GM12878 (cell line): ENCODE data around the gene LRRC2. TPM values are rescaled to one million over a fixed set of nuclear protein-coding genes. Genes with fewer than 3 reads are reported as not detected.

Experiments used
- ATAC-seq: fragments of 200-7000 bp; cut with Tn5 transposase; 3 replicates; pipeline ENCODE4 v1.9.1; 2020; ENCODE audit warnings: mild to moderate bottlenecking, moderate library complexity
- BruUV-seq: library from RNA; stranded (reverse); fragments of 400-500 nt; replicated peaks from 2 replicates; lab custom pipeline; 2021; lab: Mats Ljungman, UMichigan
- CTCF ChIA-PET: fragments of 300-600 bp; sonication (Branson Sonifier 250); formaldehyde crosslinking; extraction: SDS; loops from one replicate; lab custom pipeline; 2021; ENCODE audit warnings: inconsistent platforms; lab: Yijun Ruan, JAX
- POLR2A ChIA-PET: fragments of 350-600 bp; formaldehyde crosslinking; extraction: SDS; loops from one replicate; lab custom pipeline; 2021; ENCODE audit warnings: inconsistent platforms; lab: Charles Lee
- RAD21 ChIA-PET: fragments of 300-600 bp; sonication (Branson Sonifier 250); formaldehyde crosslinking; loops from one replicate; lab custom pipeline; 2023; ENCODE audit warnings: antibody characterized with exemption; ENCODE audit not compliant: unreplicated experiment; lab: Charles Lee
- SMC1A ChIA-PET: fragments of 300-600 bp; sonication (Branson Sonifier 250); formaldehyde crosslinking; loops from one replicate; lab custom pipeline; 2023; ENCODE audit not compliant: unreplicated experiment, uncharacterized antibody; lab: Charles Lee
- DNase-seq: peaks from one replicate; pipeline ENCODE4 v3.0.0-alpha.2; 2011; ENCODE audit warnings: low read depth, low spot score
- FAIRE-seq: peaks from 3 replicates; lab custom pipeline; 2011; peaks lifted over from hg19 to GRCh38; lab: Jason Lieb, UNC
- H2AFZ ChIP-seq: 2 replicates; pipeline ENCODE4 v1.6.0; 2011; ENCODE audit warnings: low read depth, low read length, control low read depth; ENCODE audit not compliant: control insufficient read depth
- H3K27ac ChIP-seq: 2 replicates; pipeline ENCODE4 v1.5.1; 2011; ENCODE audit warnings: control low read depth; ENCODE audit not compliant: control insufficient read depth, insufficient read depth
- H3K27me3 ChIP-seq, 2 experiments: replicated peaks in 1 of 2; 2 replicates each; pipeline versions ENCODE4 v1.6.0 to v1.6.1; 2011; ENCODE audit warnings: low read length in 1 of 2; ENCODE audit not compliant: control insufficient read depth in 2 of 2, insufficient read depth in 2 of 2
- H3K36me3 ChIP-seq, 2 experiments: 2 replicates each; pipeline ENCODE4 v1.5.1; 2011; ENCODE audit warnings: low read length in 1 of 2; ENCODE audit not compliant: control insufficient read depth in 2 of 2, insufficient read depth in 2 of 2
- H3K4me1 ChIP-seq: 2 replicates; pipeline ENCODE4 v1.6.1; 2011; ENCODE audit warnings: mild to moderate bottlenecking, low read length, moderate library complexity, mixed read lengths; ENCODE audit not compliant: control insufficient read depth, insufficient read depth
- H3K4me2 ChIP-seq: 2 replicates; pipeline ENCODE4 v1.6.0; 2011; ENCODE audit warnings: control low read depth; ENCODE audit not compliant: control insufficient read depth, insufficient read depth
- H3K4me3 ChIP-seq: fragments of 200-600 bp; sonication (generic); 2 replicates; pipeline ENCODE4 v1.5.1; 2016
- H3K79me2 ChIP-seq: 2 replicates; pipeline ENCODE4 v1.6.0; 2011; ENCODE audit warnings: low read length; ENCODE audit not compliant: control insufficient read depth, insufficient read depth
- H3K9ac ChIP-seq: 2 replicates; pipeline ENCODE4 v1.8.0; 2011; ENCODE audit warnings: low read length, control low read depth, mixed read lengths; ENCODE audit not compliant: control insufficient read depth, insufficient read depth
- H3K9me3 ChIP-seq: replicated peaks from 3 replicates; pipeline ENCODE4 v1.5.1; 2011; ENCODE audit warnings: mild to moderate bottlenecking, low read length; ENCODE audit not compliant: control insufficient read depth, insufficient read depth
- H4K20me1 ChIP-seq: 2 replicates; pipeline ENCODE4 v1.6.0; 2011; ENCODE audit not compliant: control insufficient read depth, insufficient read depth
- IRF5 ChIP-seq: fragments of 450-650 bp; IDR thresholded peaks from 2 replicates; pipeline ENCODE4 v1.6.1; 2017; ENCODE audit warnings: borderline replicate concordance
- NFYA ChIP-seq: IDR thresholded peaks from 2 replicates; pipeline ENCODE4 v1.6.1; 2011; ENCODE audit warnings: low read depth, mild to moderate bottlenecking, low read length, improper control_type of control experiment, borderline replicate concordance
- PBX3 ChIP-seq: IDR thresholded peaks from 2 replicates; pipeline ENCODE4 v1.6.1; 2011; ENCODE audit warnings: mild to moderate bottlenecking, low read depth, low read length, moderate library complexity; ENCODE audit not compliant: insufficient replicate concordance
- TAF1 ChIP-seq: IDR thresholded peaks from 2 replicates; pipeline ENCODE4 v1.6.1; 2011; ENCODE audit warnings: mild to moderate bottlenecking, low read depth, low read length, borderline replicate concordance
- ZNF207 ChIP-seq: fragments of 450-650 bp; IDR thresholded peaks from 2 replicates; pipeline ENCODE4 v1.6.1; 2014; ENCODE audit warnings: antibody characterized with exemption, mild to moderate bottlenecking, borderline replicate concordance
- WGBS: methylation state at CpG from one replicate; pipeline ENCODE4 v1.1.6; 2016; ENCODE audit warnings: low lambda C conversion rate; ENCODE audit not compliant: insufficient replicate concordance, insufficient coverage; ENCODE audit errors: missing lambda C conversion rate; 5-methylcytosine and 5-hydroxymethylcytosine counted together
- in situ Hi-C: fragments of 300-500 bp; cut with MboI; formaldehyde crosslinking; loops from 9 replicates; pipeline ENCODE4 v1.14.3; 2018; ENCODE audit warnings: mixed read lengths
- intact Hi-C: fragments of 100-400 bp; cut with micrococcal nuclease; formaldehyde crosslinking; loops from one replicate; pipeline ENCODE4 v1.14.2; 2022; ENCODE audit not compliant: unreplicated experiment
- polyA plus RNA-seq, 11 experiments: library from polyadenylated mRNA; depleted of rRNA in 4 of 11; unstranded in 6 of 11; stranded (reverse) in 5 of 11; fragments of >200 nt; fragmentation: Nextera tagmentation in 4 of 11; fragmentation: Illumina TruSeq in 1 of 11; extraction: Ambion mirVana in 4 of 11; extraction: Trizol in 1 of 11; gene quantifications; 1 replicate in 1 of 11; 2 replicates in 10 of 11; pipeline versions ENCODE4 v1.2.1 to v1.2.3, GENCODE V29; 2011 to 2016; ENCODE audit warnings: inconsistent platforms in 2 of 11, missing spikeins in 2 of 11, low read depth in 1 of 11
- total RNA-seq, 4 experiments: library from RNA; depleted of rRNA in 3 of 4; stranded (reverse); fragments of >200 nt in 3 of 4; fragmentation: Illumina TruSeq in 1 of 4; extraction: Trizol in 1 of 4; gene quantifications; 2 replicates each; pipeline versions ENCODE4 v1.2.1 to v1.2.3, GENCODE V29; 2013 to 2021
- TF ChIP-seq, protein P1 (sequence below): IDR thresholded peaks from 2 replicates; pipeline ENCODE4 v1.6.1; 2012; ENCODE audit warnings: mild to moderate bottlenecking, low read depth, low read length
- TF ChIP-seq, protein P2 (sequence below): fragments of 450-650 bp; IDR thresholded peaks from 2 replicates; pipeline ENCODE4 v1.6.1; 2014; ENCODE audit warnings: mild to moderate bottlenecking

LRRC2 gene
- total and polyA plus RNA-seq, 10 of the 15 experiments (the other 5 are each of a cell fraction or from before 2014, with no cell fraction given), result not detected

GRCh38 chr3:46561511-46561910, 4.6 kb downstream of the LRRC2 start:
- Histone ChIP-seq H3K4me1 (no peaks in the 10 kb centered on the region), H3K36me3 (no peaks in the 10 kb centered on the region), H4K20me1 (no peaks in the 10 kb centered on the region), H3K9me3 (no peaks in the 10 kb centered on the region; the same call in 2 of the 3 replicates), H3K79me2 (no peaks in the 10 kb centered on the region), H3K4me3 (no peak overlapping the region), H3K27ac (no peak overlapping the region), H3K27me3 (peaks cover 2 to 3% of the 10 kb centered on the region in 2 experiments; a peak in 3 of 4 replicates), H3K4me2 (no peak overlapping the region), H3K9ac (no peak overlapping the region), H2AFZ (no peak overlapping the region)
- no TSS peak for BruUV-seq
- WGBS, result 75% methylated on average over 2 of the region's 2 CpGs
- FAIRE-seq (no peak), ATAC-seq (no peak), DNase-seq (no peak)
- intact Hi-C loops (no loop called here), in situ Hi-C loops (no loop called here)
- TF ChIP-seq, protein P1, sequence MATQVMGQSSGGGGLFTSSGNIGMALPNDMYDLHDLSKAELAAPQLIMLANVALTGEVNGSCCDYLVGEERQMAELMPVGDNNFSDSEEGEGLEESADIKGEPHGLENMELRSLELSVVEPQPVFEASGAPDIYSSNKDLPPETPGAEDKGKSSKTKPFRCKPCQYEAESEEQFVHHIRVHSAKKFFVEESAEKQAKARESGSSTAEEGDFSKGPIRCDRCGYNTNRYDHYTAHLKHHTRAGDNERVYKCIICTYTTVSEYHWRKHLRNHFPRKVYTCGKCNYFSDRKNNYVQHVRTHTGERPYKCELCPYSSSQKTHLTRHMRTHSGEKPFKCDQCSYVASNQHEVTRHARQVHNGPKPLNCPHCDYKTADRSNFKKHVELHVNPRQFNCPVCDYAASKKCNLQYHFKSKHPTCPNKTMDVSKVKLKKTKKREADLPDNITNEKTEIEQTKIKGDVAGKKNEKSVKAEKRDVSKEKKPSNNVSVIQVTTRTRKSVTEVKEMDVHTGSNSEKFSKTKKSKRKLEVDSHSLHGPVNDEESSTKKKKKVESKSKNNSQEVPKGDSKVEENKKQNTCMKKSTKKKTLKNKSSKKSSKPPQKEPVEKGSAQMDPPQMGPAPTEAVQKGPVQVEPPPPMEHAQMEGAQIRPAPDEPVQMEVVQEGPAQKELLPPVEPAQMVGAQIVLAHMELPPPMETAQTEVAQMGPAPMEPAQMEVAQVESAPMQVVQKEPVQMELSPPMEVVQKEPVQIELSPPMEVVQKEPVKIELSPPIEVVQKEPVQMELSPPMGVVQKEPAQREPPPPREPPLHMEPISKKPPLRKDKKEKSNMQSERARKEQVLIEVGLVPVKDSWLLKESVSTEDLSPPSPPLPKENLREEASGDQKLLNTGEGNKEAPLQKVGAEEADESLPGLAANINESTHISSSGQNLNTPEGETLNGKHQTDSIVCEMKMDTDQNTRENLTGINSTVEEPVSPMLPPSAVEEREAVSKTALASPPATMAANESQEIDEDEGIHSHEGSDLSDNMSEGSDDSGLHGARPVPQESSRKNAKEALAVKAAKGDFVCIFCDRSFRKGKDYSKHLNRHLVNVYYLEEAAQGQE, result no peak
- TF ChIP-seq, protein P2, sequence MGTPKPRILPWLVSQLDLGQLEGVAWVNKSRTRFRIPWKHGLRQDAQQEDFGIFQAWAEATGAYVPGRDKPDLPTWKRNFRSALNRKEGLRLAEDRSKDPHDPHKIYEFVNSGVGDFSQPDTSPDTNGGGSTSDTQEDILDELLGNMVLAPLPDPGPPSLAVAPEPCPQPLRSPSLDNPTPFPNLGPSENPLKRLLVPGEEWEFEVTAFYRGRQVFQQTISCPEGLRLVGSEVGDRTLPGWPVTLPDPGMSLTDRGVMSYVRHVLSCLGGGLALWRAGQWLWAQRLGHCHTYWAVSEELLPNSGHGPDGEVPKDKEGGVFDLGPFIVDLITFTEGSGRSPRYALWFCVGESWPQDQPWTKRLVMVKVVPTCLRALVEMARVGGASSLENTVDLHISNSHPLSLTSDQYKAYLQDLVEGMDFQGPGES, result no peak
- TF ChIP-seq PBX3 (no peak), IRF5 (no peak), ZNF207 (no peak), NFYA (no peak), TAF1 (no peak)
- RAD21 ChIA-PET, result interaction anchor here (1.2 to 1.6 kb wide), 4 partner anchors 22 to 73 kb away, joined by 3 to 4 read pairs (median 4); no protein-coding TSS in a partner anchor
- POLR2A ChIA-PET, result interaction anchor here (0.5 kb wide), 1 partner anchor 73 kb away, joined by 3 read pairs; no protein-coding TSS in a partner anchor
- CTCF ChIA-PET, result interaction anchor here (0.6 to 7.3 kb wide), 3 partner anchors 19 to 72 kb away, joined by 3 to 111 read pairs (median 4); no protein-coding TSS in a partner anchor
- SMC1A ChIA-PET, result interaction anchor here (1.9 kb wide), 1 partner anchor 73 kb away, joined by 11 read pairs; no protein-coding TSS in a partner anchor
